SJCRH30 (cell line): ENCODE data around the gene CDS2. TPM values are rescaled to one million over a fixed set of nuclear protein-coding genes. Genes with fewer than 3 reads are reported as not detected.

Source experiments
- DNase-seq, 2 experiments: peaks; one replicate each; pipeline ENCODE4 v3.0.0-alpha.2; 2015 to 2020
- H3K27ac ChIP-seq: fragments of 250-450 bp; sonication (Bioruptor Pico); 2 replicates; pipeline ENCODE4 v1.5.1; 2020; ENCODE audit warnings: mild to moderate bottlenecking, moderate library complexity
- H3K27me3 ChIP-seq: fragments of 250-450 bp; sonication (Bioruptor Pico); 2 replicates; pipeline ENCODE4 v1.5.1; 2020; ENCODE audit warnings: mild to moderate bottlenecking, moderate library complexity
- H3K36me3 ChIP-seq: fragments of 250-450 bp; sonication (Bioruptor Pico); 2 replicates; pipeline ENCODE4 v1.5.1; 2020; ENCODE audit warnings: mild to moderate bottlenecking, moderate library complexity
- H3K4me1 ChIP-seq: fragments of 250-450 bp; sonication (Bioruptor Pico); 2 replicates; pipeline ENCODE4 v1.5.1; 2020; ENCODE audit warnings: mild to moderate bottlenecking, moderate library complexity
- H3K4me3 ChIP-seq: fragments of 250-450 bp; sonication (Bioruptor Pico); 2 replicates; pipeline ENCODE4 v1.5.1; 2020; ENCODE audit warnings: mild to moderate bottlenecking, moderate library complexity
- H3K9me3 ChIP-seq: fragments of 250-450 bp; sonication (Bioruptor Pico); replicated peaks from 2 replicates; pipeline ENCODE4 v1.5.1; 2020; ENCODE audit warnings: mild to moderate bottlenecking, moderate library complexity
- total RNA-seq: library from RNA; depleted of rRNA; stranded (reverse); fragments of >200 nt; shearing (Covaris generic); gene quantifications from 2 replicates; pipeline ENCODE4 v1.2.3, GENCODE V29; 2014

CDS2 gene
- total RNA-seq, 1 experiment from 2014 or later, result 29.1 TPM

DNA sequence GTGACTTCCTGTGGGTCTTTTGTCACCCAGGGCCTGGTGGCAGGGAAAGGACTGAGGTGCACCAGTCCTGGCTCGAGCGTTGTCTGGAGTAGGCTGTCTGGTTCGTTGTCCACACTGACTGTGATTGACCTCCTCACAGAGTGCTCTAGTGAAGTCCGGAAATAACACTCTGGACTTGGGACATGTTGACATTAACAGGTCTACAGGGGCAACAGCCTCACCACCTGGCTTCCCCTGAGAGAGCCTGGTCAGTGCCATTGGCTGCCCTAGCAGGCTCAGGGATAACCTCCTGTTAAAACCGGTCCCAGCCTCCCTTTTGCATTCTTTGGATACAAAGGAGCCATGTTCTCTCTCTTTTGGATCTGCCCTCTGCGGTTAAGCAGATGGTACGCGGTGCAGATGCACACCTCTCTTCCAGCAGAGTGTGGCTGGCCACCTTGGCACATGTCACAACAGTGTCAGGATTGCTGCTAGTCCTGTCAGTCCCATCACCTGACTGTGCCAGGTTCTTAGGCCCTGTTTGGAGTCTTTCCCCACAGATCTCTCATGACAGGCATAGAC is 46.2 kb downstream of the CDS2 start:
- Histone ChIP-seq H3K4me3 (no peak overlapping the region), H3K9me3 (no peaks in the 10 kb centered on the region), H3K36me3 (peaks cover 7% of the 10 kb centered on the region; the same call in 1 of the 2 replicates), H3K4me1 (peaks cover 36% of the 10 kb centered on the region), H3K27ac (no peak overlapping the region), H3K27me3 (no peaks in the 10 kb centered on the region)
- no peak for DNase-seq

DNA sequence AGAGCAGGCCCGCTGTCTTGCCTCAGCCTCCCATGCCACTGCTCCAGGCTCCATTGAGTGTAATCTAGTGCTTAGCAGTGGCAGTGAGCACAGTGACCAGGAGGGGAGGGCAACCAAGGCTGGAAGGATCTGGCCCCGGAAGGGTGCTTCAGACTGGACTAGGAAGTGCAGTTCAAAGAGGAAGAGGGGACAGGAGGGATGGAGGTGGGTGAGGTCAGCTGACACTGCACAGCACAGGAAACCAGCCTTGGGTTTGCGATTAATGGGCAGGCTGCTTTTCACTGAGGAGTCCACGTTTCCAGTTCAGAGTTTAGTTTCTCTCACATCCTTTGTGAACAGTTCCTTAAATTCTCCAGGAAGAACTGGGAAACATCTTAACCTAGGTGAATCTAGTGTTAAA is 46.9 kb downstream of the CDS2 start:
- DNase-seq, result no peak
- no peaks in the 10 kb centered on the region for H3K27me3 ChIP-seq
- H3K4me3 ChIP-seq, result no peak overlapping the region
- H3K4me1 ChIP-seq, result peaks cover 34% of the 10 kb centered on the region
- peaks cover 7% of the 10 kb centered on the region; the same call in 1 of the 2 replicates for H3K36me3 ChIP-seq
- no peaks in the 10 kb centered on the region for H3K9me3 ChIP-seq
- no peak overlapping the region for H3K27ac ChIP-seq

DNA sequence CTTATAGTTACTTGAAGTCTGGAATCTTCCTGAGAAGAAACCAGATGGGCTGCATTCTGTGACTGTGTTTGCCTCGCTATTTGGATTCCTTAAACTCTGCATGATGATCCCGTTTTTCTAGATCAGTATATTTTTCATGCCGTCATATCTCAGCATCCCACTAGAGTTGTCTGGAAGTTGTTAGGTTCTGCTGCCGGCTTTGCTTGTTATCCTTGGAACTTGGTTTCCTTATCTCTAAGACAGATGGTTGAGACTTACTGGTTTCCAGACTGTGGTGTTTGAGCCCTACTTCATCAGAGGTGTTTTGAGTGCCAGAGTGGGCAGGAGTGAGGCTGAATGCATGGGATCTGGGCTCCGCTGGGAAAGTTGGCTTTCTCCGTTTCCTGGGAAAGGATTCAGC is 50.3 kb downstream of the CDS2 start:
- H3K36me3 ChIP-seq, result peaks cover 7% of the 10 kb centered on the region; the same call in 1 of the 2 replicates
- H3K27ac ChIP-seq, result no peak overlapping the region
- no peak for DNase-seq
- H3K4me3 ChIP-seq, result no peak overlapping the region
- no peaks in the 10 kb centered on the region for H3K9me3 ChIP-seq
- no peaks in the 10 kb centered on the region for H3K27me3 ChIP-seq
- peaks cover under 1% of the 10 kb centered on the region for H3K4me1 ChIP-seq

DNA sequence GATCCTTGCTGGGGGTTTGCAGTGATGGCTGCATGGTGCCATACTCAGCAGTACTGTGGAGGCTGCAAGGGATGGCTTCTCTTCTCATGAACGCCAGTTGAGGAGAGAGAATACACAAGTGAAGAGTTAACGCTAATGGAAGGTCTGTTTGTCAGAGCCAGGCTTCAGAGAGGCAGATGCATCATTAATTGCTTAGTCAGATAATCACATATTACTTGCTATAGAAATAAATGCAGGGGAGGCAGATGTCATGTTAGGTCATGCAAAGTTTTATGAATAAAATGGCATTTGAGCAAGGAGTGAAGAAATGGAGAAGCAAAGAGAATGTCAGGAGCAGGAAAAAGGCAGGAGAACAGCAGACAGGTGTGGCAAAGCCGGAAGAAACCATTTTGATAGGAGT is 51.2 kb downstream of the CDS2 start:
- Histone ChIP-seq H3K36me3 (peaks cover 10% of the 10 kb centered on the region; the same call in 1 of the 2 replicates), H3K4me1 (no peaks in the 10 kb centered on the region), H3K4me3 (no peak overlapping the region), H3K9me3 (no peaks in the 10 kb centered on the region), H3K27ac (no peak overlapping the region), H3K27me3 (no peaks in the 10 kb centered on the region)
- no peak for DNase-seq

DNA sequence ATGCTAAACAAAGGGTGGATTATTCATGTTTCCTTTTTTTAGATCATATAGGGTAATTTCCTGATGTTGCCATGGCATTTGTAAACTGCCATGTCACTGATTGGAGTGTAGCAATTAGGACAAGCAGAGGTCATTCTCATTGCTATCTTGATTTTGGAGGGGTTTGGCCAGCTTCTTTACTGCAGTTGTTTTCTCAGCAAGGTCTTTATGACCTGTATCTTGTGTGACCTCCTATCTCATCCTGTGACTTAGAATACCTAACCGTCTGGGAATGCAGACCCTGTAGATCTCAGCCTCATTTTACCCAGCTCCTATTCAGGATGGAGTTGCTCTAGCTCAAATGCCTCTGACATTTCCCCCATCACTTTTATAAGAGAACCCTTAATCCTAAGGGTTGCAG is 53.6 kb downstream of the CDS2 start:
- no peak overlapping the region for H3K27ac ChIP-seq
- H3K36me3 ChIP-seq, result peaks cover 10% of the 10 kb centered on the region; the same call in 1 of the 2 replicates
- no peaks in the 10 kb centered on the region for H3K4me1 ChIP-seq
- H3K4me3 ChIP-seq, result no peak overlapping the region
- DNase-seq, result no peak
- no peaks in the 10 kb centered on the region for H3K27me3 ChIP-seq
- no peaks in the 10 kb centered on the region for H3K9me3 ChIP-seq

DNA sequence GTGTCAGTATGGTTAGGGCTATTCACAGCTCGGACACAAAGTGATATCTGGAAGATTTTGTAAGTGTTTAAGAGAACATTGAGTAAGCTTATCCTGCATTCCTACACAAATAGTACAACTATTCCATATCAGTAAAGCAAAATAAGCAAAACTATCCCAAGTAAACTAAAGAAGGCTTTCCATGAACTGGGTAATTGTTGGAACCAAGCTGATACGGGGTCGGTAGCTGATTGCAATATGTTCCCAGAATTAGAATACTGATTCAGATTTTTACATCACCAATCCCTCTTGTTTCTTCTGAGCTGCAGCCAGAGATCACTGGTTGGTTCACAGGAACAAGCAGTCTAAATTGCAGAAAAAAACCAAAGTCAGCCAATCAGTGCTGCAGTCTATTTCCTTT is 54.1 kb downstream of the CDS2 start:
- Histone ChIP-seq H3K36me3 (peaks cover 10% of the 10 kb centered on the region; the same call in 1 of the 2 replicates), H3K4me1 (no peaks in the 10 kb centered on the region), H3K4me3 (no peak overlapping the region), H3K27ac (no peak overlapping the region), H3K9me3 (no peaks in the 10 kb centered on the region), H3K27me3 (no peaks in the 10 kb centered on the region)
- DNase-seq, result no peak

DNA sequence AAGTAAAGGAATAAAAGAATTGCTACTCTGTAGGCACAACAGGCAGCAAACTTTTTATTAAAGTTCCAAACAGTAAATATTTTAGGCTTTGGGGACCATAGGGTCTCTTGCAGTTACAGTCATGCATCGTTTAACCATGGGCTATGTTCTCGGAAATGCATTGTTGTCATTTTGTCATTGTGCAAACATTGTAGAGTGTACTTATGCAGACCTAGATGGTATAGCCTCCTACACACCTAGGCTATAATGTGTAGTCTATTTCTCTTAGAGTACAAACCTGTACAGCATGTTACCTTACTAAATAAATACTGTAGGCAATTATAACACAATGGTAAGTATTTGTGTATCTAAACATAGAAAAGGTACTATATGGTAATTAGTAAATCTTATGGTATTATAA is 54.7 kb downstream of the CDS2 start:
- DNase-seq, result no peak
- Histone ChIP-seq H3K36me3 (peaks cover 9% of the 10 kb centered on the region; the same call in 1 of the 2 replicates), H3K27ac (no peak overlapping the region), H3K4me1 (no peaks in the 10 kb centered on the region), H3K4me3 (no peak overlapping the region), H3K9me3 (no peaks in the 10 kb centered on the region), H3K27me3 (no peaks in the 10 kb centered on the region)

DNA sequence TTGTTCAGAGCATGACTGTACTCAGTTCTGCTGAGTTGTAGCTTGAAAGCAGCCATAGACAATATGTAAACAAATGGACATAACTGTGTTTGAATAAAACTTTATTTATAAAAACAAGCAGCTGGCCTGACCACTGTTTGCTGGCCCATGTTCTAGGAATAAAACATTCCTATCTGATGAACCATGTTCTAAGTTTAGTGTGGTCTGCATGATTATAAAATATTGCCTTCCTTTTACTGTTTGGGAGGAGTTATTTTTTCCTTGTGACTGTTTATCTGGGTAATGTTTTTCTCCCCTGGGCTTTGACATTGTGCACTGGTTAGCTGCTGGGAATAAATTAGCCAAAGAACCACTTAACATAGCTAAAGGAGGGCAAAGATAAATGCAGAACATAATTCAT is 55.1 kb downstream of the CDS2 start:
- Histone ChIP-seq H3K9me3 (no peaks in the 10 kb centered on the region), H3K4me3 (no peak overlapping the region), H3K27me3 (no peaks in the 10 kb centered on the region), H3K36me3 (peaks cover 6% of the 10 kb centered on the region; the same call in 1 of the 2 replicates), H3K4me1 (no peaks in the 10 kb centered on the region), H3K27ac (no peak overlapping the region)
- DNase-seq, result no peak

DNA sequence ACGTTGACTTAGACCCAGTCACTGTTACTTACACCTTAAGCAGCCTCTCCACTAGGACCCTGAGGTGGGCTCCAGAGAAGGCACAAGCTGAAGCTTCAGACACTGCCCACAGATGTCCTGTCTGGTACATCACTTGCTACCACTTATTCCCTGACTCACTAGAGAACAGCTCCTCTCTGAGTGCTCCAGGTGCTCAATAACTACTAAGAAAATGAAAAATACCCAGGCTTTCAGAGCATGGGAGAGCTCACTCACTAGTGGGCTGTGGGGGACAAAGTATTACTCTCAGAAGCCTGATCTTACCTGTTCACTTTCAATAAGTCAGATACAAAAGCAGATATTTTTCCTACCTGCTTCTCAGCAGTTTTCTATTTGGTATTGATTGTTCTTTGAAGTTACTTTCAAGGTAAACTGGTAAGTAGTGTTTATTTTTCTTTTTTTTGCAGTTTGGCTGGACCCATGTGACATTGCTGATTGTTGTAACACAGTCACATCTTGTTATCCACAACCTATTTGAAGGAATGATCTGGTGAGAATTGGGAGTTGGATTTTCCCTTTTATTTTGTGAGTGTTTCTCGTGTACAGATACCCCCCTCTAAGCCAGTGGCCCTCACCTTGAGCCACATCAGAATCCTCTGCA is 55.9 kb downstream of the CDS2 start:
- Histone ChIP-seq H3K4me3 (no peak overlapping the region), H3K9me3 (no peaks in the 10 kb centered on the region), H3K4me1 (no peaks in the 10 kb centered on the region), H3K36me3 (peaks cover 3% of the 10 kb centered on the region; the same call in 1 of the 2 replicates), H3K27me3 (no peaks in the 10 kb centered on the region), H3K27ac (no peak overlapping the region)
- no peak for DNase-seq

DNA sequence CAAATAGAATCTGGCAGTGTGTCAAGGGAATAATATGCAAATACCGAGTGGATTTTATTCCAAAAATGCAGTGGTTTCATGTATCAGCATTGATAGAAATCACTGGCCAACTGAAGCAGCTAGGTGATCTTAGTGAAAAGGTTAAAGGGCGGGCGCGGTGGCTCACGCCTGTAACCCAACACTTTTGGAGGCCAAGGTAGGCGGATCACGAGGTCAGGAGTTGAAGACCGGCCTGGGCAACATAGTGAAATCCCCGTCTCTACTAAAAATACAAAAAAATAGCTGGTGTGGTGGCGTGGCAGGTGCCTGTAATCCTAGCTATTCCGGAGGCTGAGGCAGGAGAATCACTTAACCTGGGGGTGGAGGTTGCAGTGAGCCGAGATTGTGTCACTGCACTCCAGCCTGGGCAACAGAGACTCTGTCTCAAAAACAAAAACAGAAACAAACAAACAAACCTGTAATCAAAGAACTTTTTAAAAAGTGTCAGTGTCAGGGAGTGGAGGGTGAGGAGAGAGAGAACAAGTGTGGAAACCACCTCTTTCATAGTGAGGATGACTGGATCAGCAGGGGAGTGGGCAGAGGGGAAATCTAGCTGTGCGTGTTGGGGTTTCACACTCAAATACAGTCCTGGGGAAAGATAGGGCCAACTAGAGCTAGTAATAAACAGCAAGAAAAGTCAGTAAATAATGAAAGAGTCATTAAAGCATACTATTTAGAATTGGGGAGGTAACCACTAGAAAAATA is 57.1 kb downstream of the CDS2 start:
- Histone ChIP-seq H3K27me3 (no peaks in the 10 kb centered on the region), H3K4me3 (no peak overlapping the region), H3K9me3 (no peaks in the 10 kb centered on the region), H3K36me3 (peaks cover 9% of the 10 kb centered on the region), H3K4me1 (no peaks in the 10 kb centered on the region), H3K27ac (no peak overlapping the region)
- no peak for DNase-seq

DNA sequence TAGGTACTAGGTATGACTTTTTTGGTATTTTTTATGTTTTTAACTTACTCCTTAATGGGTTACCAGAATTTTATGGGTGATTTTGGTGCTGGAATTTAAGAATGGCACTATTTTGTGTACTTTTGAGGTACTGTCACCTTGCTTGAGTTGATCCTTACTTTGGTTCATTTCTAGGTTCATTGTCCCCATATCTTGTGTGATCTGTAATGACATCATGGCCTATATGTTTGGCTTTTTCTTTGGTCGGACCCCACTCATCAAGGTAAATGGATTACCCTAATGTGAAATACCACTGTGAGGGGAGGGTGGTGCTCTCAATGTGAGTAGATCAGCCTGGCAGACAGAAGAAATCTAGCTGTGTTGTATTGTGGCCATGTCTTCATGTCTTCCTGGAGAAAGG is 57.9 kb downstream of the CDS2 start:
- no peak for DNase-seq
- no peaks in the 10 kb centered on the region for H3K4me1 ChIP-seq
- H3K36me3 ChIP-seq, result peaks cover 14% of the 10 kb centered on the region
- no peaks in the 10 kb centered on the region for H3K9me3 ChIP-seq
- H3K27me3 ChIP-seq, result no peaks in the 10 kb centered on the region
- H3K27ac ChIP-seq, result no peak overlapping the region
- H3K4me3 ChIP-seq, result no peak overlapping the region

DNA sequence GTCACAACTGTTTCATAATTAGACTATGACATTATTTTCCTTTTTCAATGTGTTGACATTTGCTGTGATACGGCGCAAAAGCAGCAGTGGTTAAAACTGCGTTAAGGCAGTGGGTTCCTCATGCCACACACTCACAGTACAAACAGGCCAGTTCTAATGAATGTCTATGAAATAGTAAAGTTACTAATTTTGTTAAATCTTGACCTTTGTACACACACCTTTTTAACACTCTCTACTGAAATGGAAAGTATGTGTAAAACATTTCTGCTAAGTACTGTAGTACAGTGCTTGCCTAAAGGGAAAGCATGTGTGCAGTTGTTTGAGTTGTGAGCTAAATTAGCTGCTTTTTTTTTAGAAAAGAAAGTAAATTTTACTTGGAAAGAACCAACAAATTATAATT is 60.3 kb downstream of the CDS2 start:
- Histone ChIP-seq H3K4me1 (no peaks in the 10 kb centered on the region), H3K9me3 (no peaks in the 10 kb centered on the region), H3K36me3 (peaks cover 14% of the 10 kb centered on the region), H3K4me3 (no peak overlapping the region), H3K27ac (no peak overlapping the region), H3K27me3 (no peaks in the 10 kb centered on the region)
- no peak for DNase-seq

DNA sequence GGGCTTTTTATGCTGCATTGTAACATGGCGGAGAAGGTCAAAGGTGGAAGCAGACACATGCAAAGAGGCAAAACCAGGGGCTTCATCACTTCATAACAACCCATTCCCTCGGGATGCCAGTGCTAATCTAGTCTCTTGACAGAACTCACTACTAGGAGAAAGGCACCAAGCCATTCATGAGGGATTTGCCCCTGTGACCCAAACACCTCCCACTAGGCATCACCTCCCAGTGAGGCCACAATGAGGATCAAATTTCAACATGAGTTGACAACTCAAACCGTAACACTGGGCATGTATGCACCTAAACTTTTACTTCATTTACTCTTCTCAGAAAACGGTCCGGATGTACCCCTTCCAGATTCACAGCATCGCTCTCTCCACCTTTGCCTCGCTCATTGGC is 61.9 kb downstream of the CDS2 start:
- no peak for DNase-seq

DNA sequence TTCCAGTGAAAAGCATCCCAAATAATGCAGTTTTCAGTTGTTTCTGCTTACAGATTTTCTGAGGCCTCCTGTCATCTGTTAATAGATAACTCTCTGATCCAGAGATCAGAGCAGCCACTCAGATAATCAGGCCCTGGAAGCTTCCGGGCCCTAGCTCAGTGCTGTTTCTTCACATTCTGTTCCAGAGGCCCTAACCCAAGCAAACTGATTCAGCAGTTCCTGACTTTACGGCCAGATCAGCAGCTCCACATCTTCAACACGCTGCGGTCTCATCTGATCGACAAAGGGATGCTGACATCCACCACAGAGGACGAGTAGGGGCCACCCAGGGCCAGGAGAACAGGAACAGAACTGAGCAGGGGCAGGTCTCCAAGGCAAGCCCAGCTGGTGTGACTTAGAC is 63.1 kb downstream of the CDS2 start:
- Histone ChIP-seq H3K27me3 (no peaks in the 10 kb centered on the region), H3K4me3 (no peak overlapping the region), H3K9me3 (no peaks in the 10 kb centered on the region), H3K4me1 (no peaks in the 10 kb centered on the region), H3K27ac (no peak overlapping the region), H3K36me3 (peaks cover 11% of the 10 kb centered on the region)
- no peak for DNase-seq

More for the DNA sequence above, 61.9 kb downstream of the CDS2 start:
- no peak overlapping the region for H3K4me3 ChIP-seq
- H3K9me3 ChIP-seq, result no peaks in the 10 kb centered on the region
- H3K4me1 ChIP-seq, result no peaks in the 10 kb centered on the region
- no peaks in the 10 kb centered on the region for H3K27me3 ChIP-seq
- H3K36me3 ChIP-seq, result peaks cover 11% of the 10 kb centered on the region
- no peak overlapping the region for H3K27ac ChIP-seq

DNA sequence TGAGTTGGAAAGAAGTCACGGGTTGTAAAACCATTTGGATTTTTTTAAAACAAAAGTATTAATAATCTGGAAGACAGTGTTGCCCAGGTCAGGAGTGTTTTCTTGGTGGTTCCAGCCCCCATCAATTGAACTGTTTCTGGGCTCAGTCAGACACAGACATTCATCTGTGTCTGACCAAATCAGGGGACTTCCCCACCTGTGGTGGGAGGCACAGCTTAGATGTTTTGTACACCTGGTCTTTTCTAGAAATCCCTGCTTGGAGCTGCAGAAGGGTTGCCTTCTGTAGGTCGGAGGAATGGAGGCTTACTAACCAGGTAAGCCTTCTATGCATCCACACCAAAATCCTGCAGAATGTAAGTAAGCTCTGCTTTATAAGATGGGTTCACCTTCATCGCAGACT is 63.6 kb downstream of the CDS2 start:
- Histone ChIP-seq H3K27ac (no peak overlapping the region), H3K4me3 (no peak overlapping the region), H3K4me1 (no peaks in the 10 kb centered on the region), H3K36me3 (peaks cover 11% of the 10 kb centered on the region), H3K27me3 (no peaks in the 10 kb centered on the region), H3K9me3 (no peaks in the 10 kb centered on the region)
- DNase-seq, result no peak
